ENCODE data around the gene UBE2O. TPM values are rescaled to one million over a fixed set of nuclear protein-coding genes. Genes with fewer than 3 reads are reported as not detected.

The UBE2O gene
- polyA plus RNA-seq, 1 experiment, result 11.1 TPM

- Histone ChIP-seq H3K36me3 (ENCODE audit: control insufficient read depth, insufficient read depth, low read length) (no peaks in the 10 kb centered on the region), H3K4me3 (ENCODE audit: low read depth, low read length) (no peak overlapping the region), H3K27me3 (ENCODE audit: control insufficient read depth, insufficient read depth, low read length) (no peaks in the 10 kb centered on the region)
- TF ChIP-seq CTCF (IDR thresholded peaks at IDR 0.05; ENCODE audit: insufficient read depth, low read depth, low read length), result no peak
- no peak for DNase-seq (ENCODE audit: low read depth)
- ChIA-PET CTCF (interaction anchor here (0.6 to 3.3 kb wide), 3 partner anchors 8 to 63 kb away, joined by 3 to 14 read pairs (median 10); partner anchors contain the start of gene SPHK1), POLR2A (no interaction called here)
Measured at GRCh38 chr17:76357597-76358158, 95.3 kb downstream of the UBE2O start.

GRCh38 chr17:76356803-76357456 is 96.0 kb downstream of the UBE2O start:
- CTCF ChIA-PET, result interaction anchor here (0.6 to 3.3 kb wide), 5 partner anchors 9 to 162 kb away, joined by 3 to 14 read pairs (median 3); partner anchors contain the start of gene SPHK1
- POLR2A ChIA-PET, result no interaction called here
- no peak for TF ChIP-seq CTCF (IDR thresholded peaks at IDR 0.05; ENCODE audit: insufficient read depth, low read depth, low read length)
- H3K27me3 ChIP-seq (ENCODE audit: control insufficient read depth, insufficient read depth, low read length), result no peaks in the 10 kb centered on the region
- no peaks in the 10 kb centered on the region for H3K36me3 ChIP-seq (ENCODE audit: control insufficient read depth, insufficient read depth, low read length)
- DNase-seq (ENCODE audit: low read depth), result no peak
- no peak overlapping the region for H3K4me3 ChIP-seq (ENCODE audit: low read depth, low read length)

DNA sequence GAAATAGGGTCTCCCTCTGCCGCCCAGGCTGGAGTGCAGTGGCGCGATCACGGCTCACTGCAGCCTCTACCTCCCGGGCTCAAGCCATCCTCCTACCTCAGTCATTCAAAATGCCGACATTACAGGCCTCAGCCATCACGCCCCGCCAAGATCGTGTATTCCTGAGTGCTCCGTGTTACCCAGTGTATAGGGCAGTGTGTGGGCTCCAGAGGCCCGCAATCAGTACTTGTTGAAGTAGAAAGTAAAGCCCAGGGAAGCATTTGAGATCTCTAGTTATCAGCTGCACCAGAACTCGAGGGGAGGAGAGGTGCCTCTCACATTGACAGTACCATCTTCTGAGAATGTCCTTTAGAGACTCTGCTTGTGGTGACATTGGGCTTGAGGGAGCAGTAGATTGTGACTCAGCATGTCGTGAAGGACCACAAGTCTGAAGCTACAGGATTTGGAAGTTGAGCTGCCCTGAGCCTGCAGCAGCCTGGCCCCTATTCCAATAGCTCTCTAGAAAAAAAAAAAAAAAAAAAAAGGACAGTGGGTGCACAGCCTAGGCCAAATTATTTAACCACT is 98.1 kb downstream of the UBE2O start:
- Histone ChIP-seq H3K27me3 (ENCODE audit: control insufficient read depth, insufficient read depth, low read length) (no peaks in the 10 kb centered on the region), H3K4me3 (ENCODE audit: low read depth, low read length) (no peak overlapping the region), H3K36me3 (ENCODE audit: control insufficient read depth, insufficient read depth, low read length) (no peaks in the 10 kb centered on the region)
- no peak for TF ChIP-seq CTCF (IDR thresholded peaks at IDR 0.05; ENCODE audit: insufficient read depth, low read depth, low read length)
- ChIA-PET CTCF (interaction anchor here (0.9 to 4.4 kb wide), 4 partner anchors 16 to 43 kb away, joined by 5 to 27 read pairs (median 16); no protein-coding TSS in a partner anchor), POLR2A (interaction anchor here (0.6 kb wide), 1 partner anchor 141 kb away, joined by 23 read pairs; no protein-coding TSS in a partner anchor)
- no peak for DNase-seq (ENCODE audit: low read depth)

DNA sequence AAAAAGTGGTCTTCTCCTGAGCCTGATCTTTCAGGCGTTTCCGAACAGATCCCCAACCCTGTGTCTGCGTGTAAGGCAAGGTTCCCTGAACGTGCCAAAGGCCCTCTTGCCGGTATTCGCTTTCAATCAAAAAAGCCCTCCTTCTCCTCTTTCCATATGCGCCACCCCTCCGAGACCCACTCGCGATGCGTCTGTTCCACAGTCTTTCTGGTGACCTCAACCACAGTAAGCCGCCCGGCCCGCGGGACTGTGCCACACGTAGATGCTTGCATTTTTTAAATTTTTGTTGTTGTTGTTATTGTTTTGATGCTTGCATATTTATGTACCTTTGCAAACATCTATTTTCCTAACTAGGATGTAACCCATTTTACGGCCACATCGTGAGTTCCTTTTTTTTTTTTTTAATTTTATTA is 98.6 kb downstream of the UBE2O start:
- TF ChIP-seq CTCF (IDR thresholded peaks at IDR 0.05; ENCODE audit: insufficient read depth, low read depth, low read length), result no peak

More for the DNA sequence above, 98.6 kb downstream of the UBE2O start:
- Histone ChIP-seq H3K4me3 (ENCODE audit: low read depth, low read length) (peak overlapping the region; percentile 93), H3K36me3 (ENCODE audit: control insufficient read depth, insufficient read depth, low read length) (no peaks in the 10 kb centered on the region), H3K27me3 (ENCODE audit: control insufficient read depth, insufficient read depth, low read length) (no peaks in the 10 kb centered on the region)
- ChIA-PET CTCF (interaction anchor here (1.4 to 4.4 kb wide), 5 partner anchors 11 to 44 kb away, joined by 6 to 27 read pairs (median 12); no protein-coding TSS in a partner anchor), POLR2A (interaction anchor here (0.6 kb wide), 1 partner anchor 141 kb away, joined by 23 read pairs; no protein-coding TSS in a partner anchor)
- no peak for DNase-seq (ENCODE audit: low read depth)

Measured in BJ (cell line).